COLO668 (cell line): ENCODE measurements around the gene FAM168B.
"Not testable (repeated sequence)": the region's sequence is repeated elsewhere in the genome, so short reads cannot be mapped to it uniquely, and the experiment has no call there.

ENCODE experiments used
- DNase-seq: peaks from one replicate; lab custom pipeline; 2025; ENCODE audit not compliant: unreplicated experiment; lab: John Stamatoyannopoulos, UW

The FAM168B gene

GRCh38 chr2:131093006-131093695, at the start of gene FAM168B:
Gene FAM168B (minus strand): TSS chr2:131093460. CDS start chr2:131082646, 10,814 bp downstream.
- DNase-seq: peak; percentile 94

GRCh38 chr2:131142849-131143248, 49.6 kb upstream of the FAM168B start:
- no peak for DNase-seq

GRCh38 chr2:131140581-131140980, 47.3 kb upstream of the FAM168B start:
- DNase-seq: no peak

- no peak for DNase-seq
Measured at GRCh38 chr2:131132729-131133128, 39.5 kb upstream of the FAM168B start.

- DNase-seq: no peak
Measured at GRCh38 chr2:131130298-131130596, 37.0 kb upstream of the FAM168B start.

- DNase-seq: no peak
Measured at GRCh38 chr2:131127981-131128380, 34.7 kb upstream of the FAM168B start.

GRCh38 chr2:131127076-131127475, 33.8 kb upstream of the FAM168B start:
- no peak for DNase-seq

GRCh38 chr2:131126436-131126835, 33.2 kb upstream of the FAM168B start:
- DNase-seq: no peak

- DNase-seq: no peak
Measured at GRCh38 chr2:131125195-131125757, 32.0 kb upstream of the FAM168B start.

- no peak for DNase-seq
Measured at GRCh38 chr2:131123192-131123591, 29.9 kb upstream of the FAM168B start.

- no peak for DNase-seq
Measured at GRCh38 chr2:131122496-131122895, 29.2 kb upstream of the FAM168B start.

GRCh38 chr2:131121464-131121863, 28.2 kb upstream of the FAM168B start:
- no peak for DNase-seq

GRCh38 chr2:131120815-131121317, 27.6 kb upstream of the FAM168B start:
- DNase-seq: no peak

GRCh38 chr2:131115752-131116151, 22.5 kb upstream of the FAM168B start:
- no peak for DNase-seq

GRCh38 chr2:131114950-131115349, 21.7 kb upstream of the FAM168B start:
- not testable (repeated sequence) for DNase-seq

GRCh38 chr2:131113566-131114227, 20.4 kb upstream of the FAM168B start:
- DNase-seq: no peak

- no peak for DNase-seq
Measured at GRCh38 chr2:131112529-131112928, 19.3 kb upstream of the FAM168B start.

- DNase-seq: peak; percentile 63
Measured at GRCh38 chr2:131105950-131106801, 12.9 kb upstream of the FAM168B start.

GRCh38 chr2:131105156-131105949, 12.1 kb upstream of the FAM168B start, which contains the start of gene PLEKHB2:
Gene PLEKHB2 (plus strand): TSS chr2:131105336. CDS start chr2:131120942, 15,606 bp downstream.
- DNase-seq: peak; percentile 88

- DNase-seq: peak; percentile 76
Measured at GRCh38 chr2:131104487-131105155, 11.4 kb upstream of the FAM168B start.
